Stimulated activated naive CD8-positive, alpha-beta T cell treated with anti-CD3 and anti-CD28 coated beads, Interleukin-15, amount 100 ng/mL, for 72 hours (primary cell): Measurements from ENCODE around the gene MAD2L2.

Source experiments
- ATAC-seq: fragments of 150-1000 bp; cut with Tn5 transposase; 2 replicates; pipeline ENCODE4 v1.10.0; 2021; ENCODE audit warnings: mild to moderate bottlenecking, moderate library complexity
- DNase-seq, 2 donors: peaks; one replicate each; pipeline ENCODE4 v3.0.0; 2021 to 2022
- H3K27ac Mint-ChIP-seq, 2 donors: one replicate each; pipeline ENCODE4 v1.8.0; 2022; ENCODE audit warnings: mild to moderate bottlenecking in 2 of 2, mixed read lengths in 2 of 2, moderate library complexity in 2 of 2
- H3K27me3 Mint-ChIP-seq: one replicate; pipeline ENCODE4 v1.8.0; 2022; ENCODE audit warnings: mixed read lengths
- H3K4me1 Mint-ChIP-seq: one replicate; pipeline ENCODE4 v1.8.0; 2022; ENCODE audit warnings: mild to moderate bottlenecking, mixed read lengths
- H3K4me3 Mint-ChIP-seq, 2 donors: one replicate each; pipeline ENCODE4 v1.8.0; 2022; ENCODE audit warnings: mild to moderate bottlenecking in 2 of 2, mixed read lengths in 2 of 2, moderate library complexity in 1 of 2
- H3K9me3 Mint-ChIP-seq, 2 donors: one replicate each; pipeline ENCODE4 v1.8.0; 2022; ENCODE audit warnings: mixed read lengths in 2 of 2

The MAD2L2 gene

DNA sequence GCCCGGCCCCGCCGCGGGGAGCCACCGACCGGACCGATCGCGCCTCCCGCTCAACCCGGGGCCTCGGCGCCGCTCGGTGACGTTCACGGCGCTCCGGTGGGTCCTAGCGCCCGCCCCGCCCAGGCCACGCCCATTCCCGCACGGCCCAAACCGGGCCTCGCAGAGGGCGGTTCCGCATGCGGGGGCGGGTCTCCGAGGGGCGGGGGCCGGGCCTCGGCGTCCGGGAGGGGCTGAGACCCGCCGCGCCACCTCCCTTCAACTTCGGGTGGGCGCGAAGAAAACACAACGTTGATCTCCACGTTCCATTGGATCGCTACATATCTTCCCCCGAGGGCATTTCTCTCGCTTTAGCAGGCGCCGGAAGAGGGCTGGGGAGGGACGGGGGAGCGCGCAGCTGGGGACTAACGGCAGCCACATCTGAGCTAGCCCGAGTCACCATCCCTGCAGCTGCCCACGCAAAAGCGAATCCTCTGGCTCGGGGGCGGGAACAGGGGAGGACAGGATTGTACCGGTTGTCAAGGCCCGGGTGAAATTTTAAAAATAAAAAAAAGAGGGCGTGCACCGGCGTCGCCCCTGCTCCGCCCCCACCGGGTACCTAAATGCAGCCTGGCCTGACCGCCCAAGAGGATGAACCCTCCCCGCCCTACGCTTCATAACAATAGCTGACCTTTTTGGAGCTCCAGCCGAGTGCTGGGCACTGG lies at the start of gene MAD2L2:
TSS of gene MAD2L2 (minus strand) at position 78 of the 701 bp plus-strand sequence. CDS start 547 bp downstream, outside the sequence.
- H3K27me3 Mint-ChIP-seq, result peaks cover 4% of the 10 kb centered on the region
- DNase-seq (peak; percentile 91), ATAC-seq (peak; percentile 93)
- H3K27ac Mint-ChIP-seq, result peak within 1 kb of the TSS; percentile 82
- peak within 1 kb of the TSS; percentile 95 to 96 for H3K4me3 Mint-ChIP-seq
- H3K4me1 Mint-ChIP-seq, result peaks cover 27% of the 10 kb centered on the region
- no peaks in the 10 kb centered on the region for H3K9me3 Mint-ChIP-seq

DNA sequence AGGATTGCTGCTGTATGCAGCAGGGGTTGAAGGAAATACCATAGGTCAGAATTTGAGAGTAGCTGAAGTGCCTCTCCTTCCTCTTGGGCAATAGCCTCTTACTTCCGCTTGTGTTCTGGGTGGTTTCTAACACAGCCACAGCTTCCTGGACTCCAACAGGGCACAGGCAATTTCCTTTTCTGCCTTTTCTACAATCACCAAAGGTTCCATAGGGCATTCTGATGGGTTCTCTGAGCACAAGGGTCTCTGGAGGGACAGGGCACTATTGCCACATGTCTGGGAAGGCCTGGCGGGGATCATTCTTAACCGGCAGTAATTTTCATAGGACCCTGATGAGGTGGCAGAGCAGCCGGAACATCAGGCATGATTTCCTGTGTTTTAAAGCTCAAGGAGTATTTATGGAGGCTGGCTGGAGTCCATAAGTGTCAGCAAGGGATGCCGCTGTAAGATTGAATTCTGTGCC lies 49.5 kb upstream of the MAD2L2 start:
- Mint-ChIP-seq H3K27me3 (no peaks in the 10 kb centered on the region), H3K27ac (peak overlapping the region in 1 of 2 donors; percentile 46), H3K9me3 (no peaks in the 10 kb centered on the region), H3K4me1 (peaks cover 63% of the 10 kb centered on the region), H3K4me3 (peak overlapping the region; percentile 75 to 83)
- ATAC-seq, result peak; percentile 90
- DNase-seq, result peak in 1 of 2 donors; percentile 40

DNA sequence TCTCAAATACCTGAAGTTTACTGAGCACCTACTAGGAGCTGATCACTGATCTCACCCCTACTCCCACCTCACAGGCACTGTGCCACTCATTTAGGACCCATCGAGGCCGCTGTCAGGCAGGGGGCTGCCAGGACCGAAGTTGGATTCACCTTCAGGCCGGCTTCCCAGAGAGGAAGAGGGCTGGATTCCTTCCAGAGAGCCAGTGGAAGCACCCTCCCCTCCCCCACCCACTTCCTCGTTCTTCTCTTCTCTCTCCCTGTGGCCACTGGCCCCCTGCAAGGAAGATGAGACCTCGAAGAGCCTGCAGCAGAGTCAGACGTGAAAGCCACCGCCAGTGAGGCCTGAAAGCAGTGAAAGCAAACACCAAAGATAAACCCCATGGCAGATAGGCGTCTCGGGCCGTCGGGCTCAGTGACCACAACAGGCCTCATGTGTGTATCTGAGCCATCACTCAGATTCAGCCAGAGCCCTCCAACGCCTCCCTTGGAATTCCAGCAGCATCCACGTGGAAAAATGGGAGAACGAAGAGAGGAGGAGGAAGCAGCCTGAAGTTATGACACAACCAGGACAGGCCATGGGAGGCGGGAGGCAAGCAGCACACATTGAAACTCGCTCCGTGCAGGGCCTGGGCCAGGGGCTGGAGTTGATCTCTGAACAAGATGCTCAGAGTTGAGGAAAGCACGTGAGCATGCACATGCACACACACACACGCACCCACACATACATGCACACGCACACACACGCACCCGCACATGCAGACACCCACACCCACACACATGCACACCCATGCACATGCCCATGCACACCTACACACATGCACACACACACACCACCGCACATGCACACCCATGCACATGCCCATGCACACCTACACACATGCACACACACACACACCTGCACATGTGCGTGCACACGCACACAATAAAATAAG lies 48.8 kb upstream of the MAD2L2 start:
- DNase-seq (no peak), ATAC-seq (peak; percentile 38)
- Mint-ChIP-seq H3K4me3 (peak overlapping the region; percentile 75 to 83), H3K4me1 (peaks cover 66% of the 10 kb centered on the region), H3K27me3 (no peaks in the 10 kb centered on the region), H3K27ac (no peak overlapping the region), H3K9me3 (no peaks in the 10 kb centered on the region)

DNA sequence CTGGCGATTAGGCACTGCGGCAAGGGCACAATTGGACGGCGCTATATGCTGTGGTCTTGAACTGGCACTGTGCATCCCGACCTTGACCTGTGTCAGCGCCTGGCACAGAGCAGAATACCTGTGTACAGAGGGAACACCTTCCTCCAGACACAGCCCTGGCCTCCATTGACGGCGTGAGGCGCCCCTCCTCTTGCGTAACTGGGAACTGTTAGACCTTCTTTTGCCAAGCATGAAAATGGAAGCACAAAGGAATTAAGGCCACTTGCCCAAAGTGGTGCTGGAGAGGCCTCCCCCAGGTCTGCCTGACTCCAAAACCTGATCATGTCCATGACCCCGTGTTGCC lies 48.2 kb upstream of the MAD2L2 start:
- Mint-ChIP-seq H3K4me1 (peaks cover 66% of the 10 kb centered on the region), H3K27ac (no peak overlapping the region), H3K27me3 (no peaks in the 10 kb centered on the region), H3K4me3 (no peak overlapping the region), H3K9me3 (no peaks in the 10 kb centered on the region)
- DNase-seq, result no peak
- no peak for ATAC-seq

DNA sequence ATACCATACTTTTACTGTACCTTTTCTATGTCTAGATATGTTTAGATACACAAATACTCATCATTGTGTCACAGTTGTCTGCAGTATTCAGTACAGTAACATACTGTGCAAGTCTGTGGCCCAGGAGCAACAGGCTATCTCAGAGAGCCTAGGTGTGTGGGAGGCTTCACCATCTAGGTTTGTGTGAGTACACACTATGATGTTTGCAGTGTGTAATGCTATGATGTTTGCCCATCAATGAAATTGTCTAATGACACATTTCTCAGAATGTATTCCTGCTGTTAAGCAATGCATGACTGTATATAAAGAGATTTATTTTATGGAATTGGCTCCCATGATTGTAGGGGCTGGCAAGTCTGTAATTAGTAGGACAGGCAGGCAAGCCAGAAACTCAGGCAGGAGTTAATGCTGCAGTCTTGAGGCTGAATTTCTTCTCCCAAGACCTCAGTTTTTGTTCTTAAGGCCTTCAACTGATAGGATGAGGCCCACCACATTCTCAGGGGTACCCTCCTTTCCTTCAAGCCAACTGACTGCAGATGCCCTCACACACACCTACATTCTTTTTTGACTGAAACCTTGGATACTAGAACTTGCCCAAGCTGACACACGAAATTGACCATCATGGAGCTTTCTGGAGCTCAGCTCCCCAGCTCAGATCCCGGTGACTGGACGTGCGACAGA lies 47.3 kb upstream of the MAD2L2 start:
- Mint-ChIP-seq H3K4me1 (peaks cover 60% of the 10 kb centered on the region), H3K9me3 (no peaks in the 10 kb centered on the region), H3K27me3 (no peaks in the 10 kb centered on the region), H3K27ac (no peak overlapping the region), H3K4me3 (no peak overlapping the region)
- ATAC-seq (no peak), DNase-seq (no peak)

DNA sequence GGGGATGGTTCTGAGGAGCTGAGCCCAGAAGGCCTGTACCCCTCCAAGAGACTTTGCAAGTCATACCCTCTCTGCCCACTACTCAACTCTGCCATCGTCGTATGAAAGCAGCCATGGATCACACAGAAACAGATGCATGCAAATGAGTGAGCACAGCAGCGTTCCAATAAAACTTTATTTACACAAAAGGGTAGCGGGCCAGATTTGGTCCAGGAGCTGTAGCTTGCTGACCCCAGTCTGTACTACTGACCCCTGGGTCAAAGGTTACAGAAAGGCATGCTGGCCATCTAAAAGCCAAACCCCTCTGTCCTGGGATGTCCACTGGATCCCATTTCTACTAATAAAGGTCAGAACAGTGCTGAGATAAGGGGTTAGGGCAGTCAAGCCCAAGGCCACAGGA lies 46.2 kb upstream of the MAD2L2 start:
- H3K27me3 Mint-ChIP-seq, result no peaks in the 10 kb centered on the region
- H3K4me1 Mint-ChIP-seq, result peaks cover 49% of the 10 kb centered on the region
- DNase-seq, result no peak
- no peak overlapping the region for H3K27ac Mint-ChIP-seq
- no peak overlapping the region for H3K4me3 Mint-ChIP-seq
- no peaks in the 10 kb centered on the region for H3K9me3 Mint-ChIP-seq
- no peak for ATAC-seq

DNA sequence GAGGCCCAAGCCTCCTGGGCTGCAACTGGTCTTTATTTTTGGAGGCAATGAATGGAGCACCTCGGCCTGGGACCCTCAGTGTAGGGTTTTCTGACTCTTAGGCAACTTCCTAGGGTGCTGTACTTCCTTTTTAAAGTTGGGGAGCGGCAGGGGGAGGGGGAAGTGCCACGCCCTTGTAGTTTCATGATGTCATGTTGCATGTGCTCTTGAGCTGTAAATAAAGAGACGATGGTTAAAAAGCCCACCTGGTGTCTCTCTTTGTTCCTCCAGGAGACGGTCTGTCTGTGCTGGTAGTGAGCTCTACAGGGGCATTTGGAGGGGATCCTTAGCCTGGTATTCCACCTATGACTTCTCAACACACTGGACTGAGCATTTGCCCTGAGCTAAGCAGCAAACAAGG lies 44.7 kb upstream of the MAD2L2 start:
- ATAC-seq (no peak), DNase-seq (no peak)
- Mint-ChIP-seq H3K4me1 (peaks cover 34% of the 10 kb centered on the region), H3K27me3 (no peaks in the 10 kb centered on the region), H3K27ac (no peak overlapping the region), H3K9me3 (no peaks in the 10 kb centered on the region), H3K4me3 (no peak overlapping the region)

DNA sequence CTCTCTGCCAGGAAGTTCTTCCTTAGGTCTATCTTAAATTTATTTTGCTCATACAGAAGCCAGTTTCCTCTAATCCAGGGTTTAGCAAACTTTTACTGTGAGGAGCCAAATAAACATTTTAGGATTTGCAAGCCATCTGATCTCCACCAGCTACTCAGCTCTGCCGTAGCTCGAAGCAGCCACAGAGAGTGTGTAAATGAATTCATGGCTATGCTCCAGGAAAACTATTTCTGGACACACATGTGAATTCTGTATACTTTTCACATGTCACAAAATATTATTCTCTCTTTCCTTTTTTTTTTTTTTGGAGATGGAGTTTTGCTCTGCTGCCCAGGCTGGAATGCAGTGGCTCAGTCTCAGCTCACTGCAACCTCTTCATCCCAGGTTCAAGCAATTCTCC lies 41.6 kb upstream of the MAD2L2 start:
- H3K27ac Mint-ChIP-seq, result no peak overlapping the region
- H3K27me3 Mint-ChIP-seq, result no peaks in the 10 kb centered on the region
- ATAC-seq (no peak), DNase-seq (no peak)
- peaks cover 29% of the 10 kb centered on the region for H3K4me1 Mint-ChIP-seq
- H3K9me3 Mint-ChIP-seq, result no peaks in the 10 kb centered on the region
- no peak overlapping the region for H3K4me3 Mint-ChIP-seq

DNA sequence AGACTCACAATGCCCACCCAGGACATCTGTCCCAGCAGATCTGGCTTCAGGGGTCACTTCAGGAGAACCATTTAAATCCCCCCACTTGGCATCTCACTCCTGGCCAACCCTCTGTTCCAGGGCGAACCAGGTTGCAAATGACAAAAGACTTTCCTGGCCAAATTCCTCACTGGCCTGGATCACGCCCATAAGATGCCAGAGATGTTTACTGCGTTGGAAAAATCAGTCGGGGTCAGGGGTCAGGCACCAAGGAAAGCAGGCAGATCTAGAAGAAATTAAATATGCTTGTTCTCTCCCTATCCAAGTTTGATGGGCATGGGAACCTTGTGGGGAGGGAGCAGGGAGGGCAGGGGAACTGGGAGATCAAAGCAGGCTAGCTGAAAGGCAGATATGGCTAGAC lies 40.4 kb upstream of the MAD2L2 start:
- H3K4me3 Mint-ChIP-seq, result no peak overlapping the region
- peaks cover 28% of the 10 kb centered on the region for H3K4me1 Mint-ChIP-seq
- H3K27me3 Mint-ChIP-seq, result no peaks in the 10 kb centered on the region
- H3K9me3 Mint-ChIP-seq, result no peaks in the 10 kb centered on the region
- DNase-seq (no peak), ATAC-seq (no peak)
- no peak overlapping the region for H3K27ac Mint-ChIP-seq

DNA sequence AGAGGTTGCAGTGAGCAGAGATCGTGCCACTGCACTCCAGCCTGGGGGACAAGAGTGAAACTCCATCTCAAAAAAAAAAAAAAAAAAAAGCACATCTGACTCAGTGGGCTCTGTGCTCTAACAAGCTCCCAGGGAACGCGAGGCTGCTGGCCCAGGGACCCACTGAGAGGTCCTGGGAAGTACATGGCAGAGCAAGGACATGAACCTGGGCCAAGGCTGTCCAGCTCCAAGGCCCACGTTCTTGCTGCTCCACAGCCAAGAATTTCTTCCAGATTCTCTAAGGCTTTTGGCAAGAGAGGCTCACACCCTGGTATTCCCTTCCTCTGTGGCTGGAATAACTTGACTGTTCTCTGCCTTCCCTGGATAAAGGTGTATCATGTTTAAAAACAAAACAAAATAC lies 39.6 kb upstream of the MAD2L2 start:
- H3K4me1 Mint-ChIP-seq, result peaks cover 20% of the 10 kb centered on the region

DNA sequence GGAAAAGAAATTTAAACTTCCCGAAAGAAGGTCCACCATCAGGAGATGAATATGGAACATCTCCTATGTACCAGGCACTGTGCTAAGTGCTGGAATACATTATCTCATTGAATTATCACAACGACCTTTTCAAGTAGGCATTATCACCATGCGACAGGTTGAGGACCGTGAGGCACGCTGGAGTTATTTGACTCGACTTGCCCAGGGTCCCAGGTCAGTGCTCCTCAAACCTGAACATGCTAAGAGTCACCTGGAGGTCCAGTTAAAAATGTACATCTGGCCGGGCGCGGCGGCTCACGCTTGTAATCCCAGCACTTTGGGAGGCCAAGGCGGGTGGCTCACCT lies 39.1 kb upstream of the MAD2L2 start:
- Mint-ChIP-seq H3K4me1 (peaks cover 17% of the 10 kb centered on the region), H3K4me3 (peak overlapping the region; percentile 78 to 91), H3K27ac (peak overlapping the region in 1 of 2 donors; percentile 75), H3K27me3 (no peaks in the 10 kb centered on the region), H3K9me3 (no peaks in the 10 kb centered on the region)
- ATAC-seq (no peak), DNase-seq (no peak)

More for the DNA sequence above, 39.6 kb upstream of the MAD2L2 start:
- no peaks in the 10 kb centered on the region for H3K9me3 Mint-ChIP-seq
- no peak overlapping the region for H3K27ac Mint-ChIP-seq
- H3K27me3 Mint-ChIP-seq, result no peaks in the 10 kb centered on the region
- DNase-seq, result no peak
- no peak for ATAC-seq
- peak overlapping the region in 1 of 2 donors; percentile 9 for H3K4me3 Mint-ChIP-seq

DNA sequence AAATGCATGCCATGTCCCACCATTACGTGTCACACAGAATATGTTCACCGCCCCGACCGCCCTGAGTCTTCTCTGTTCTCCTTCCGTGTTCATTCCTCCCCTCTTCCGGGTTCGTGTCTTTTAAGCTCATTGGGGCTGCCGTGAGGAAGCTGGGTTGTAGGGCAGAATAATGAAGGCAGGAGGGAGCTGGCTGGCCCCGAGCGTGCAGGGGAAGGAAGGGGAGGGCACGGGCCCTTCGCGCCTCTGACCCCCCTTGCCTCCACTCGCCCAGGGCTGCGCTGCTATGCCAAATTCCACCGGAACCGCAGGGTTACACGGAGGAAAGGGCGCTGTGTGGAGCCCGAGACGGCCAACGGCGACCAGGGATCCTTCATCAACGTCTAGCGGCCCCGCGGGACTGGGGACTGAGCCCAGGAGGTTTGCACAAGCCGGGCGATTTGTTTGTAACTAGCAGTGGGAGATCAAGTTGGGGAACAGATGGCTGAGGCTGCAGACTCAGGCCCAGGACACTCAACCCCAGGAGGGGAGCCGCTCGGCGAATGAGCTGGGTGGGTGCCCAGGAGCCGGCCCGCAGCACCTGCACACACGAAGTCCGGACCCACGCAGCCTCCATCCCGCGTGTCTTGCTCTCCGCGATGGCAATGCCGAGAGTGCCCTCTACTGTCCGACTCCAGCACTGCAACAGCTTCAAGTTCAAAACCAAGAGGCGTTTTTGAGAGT lies 38.5 kb upstream of the MAD2L2 start:
- no peaks in the 10 kb centered on the region for H3K9me3 Mint-ChIP-seq
- no peaks in the 10 kb centered on the region for H3K27me3 Mint-ChIP-seq
- H3K4me3 Mint-ChIP-seq, result peak overlapping the region; percentile 78 to 91
- H3K27ac Mint-ChIP-seq, result peak overlapping the region; percentile 75 to 95
- DNase-seq (peak; percentile 76), ATAC-seq (peak; percentile 87)
- peaks cover 17% of the 10 kb centered on the region for H3K4me1 Mint-ChIP-seq

DNA sequence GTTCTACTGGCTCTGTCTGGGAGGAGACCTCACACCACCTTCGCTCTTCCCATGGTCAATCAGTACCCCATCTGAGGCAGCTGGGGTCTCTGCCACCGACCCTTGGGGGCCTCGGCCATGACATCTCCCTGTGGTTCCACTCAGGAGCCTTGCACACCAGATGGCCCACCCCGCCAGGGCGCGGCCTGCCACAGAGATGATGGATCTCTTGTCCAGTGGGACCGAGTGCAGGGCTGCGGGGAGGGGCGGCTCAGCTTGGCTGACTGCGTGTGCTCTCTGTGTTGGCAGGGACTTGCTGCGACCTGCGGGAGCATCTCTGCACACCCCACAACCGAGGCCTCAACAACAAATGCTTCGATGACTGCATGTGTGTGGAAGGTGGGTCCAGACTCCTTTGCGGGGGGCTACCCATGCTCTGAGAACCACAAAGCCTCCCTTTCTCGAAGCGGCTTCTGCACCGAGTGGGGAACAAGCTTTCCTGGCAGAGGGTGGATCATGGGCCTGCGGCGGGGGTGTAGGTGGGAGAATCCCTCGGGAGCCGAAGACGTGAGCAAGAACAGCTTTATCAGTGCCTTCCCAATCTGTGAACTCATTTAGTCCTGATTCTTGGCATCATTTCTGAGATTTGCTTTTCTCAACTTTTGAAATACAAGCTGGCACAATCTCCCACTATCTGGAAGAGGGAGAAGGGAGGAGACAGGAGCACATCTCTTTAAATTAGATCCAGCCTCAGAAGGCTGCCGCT lies 34.1 kb upstream of the MAD2L2 start:
- no peak for ATAC-seq
- H3K27me3 Mint-ChIP-seq, result no peaks in the 10 kb centered on the region
- no peaks in the 10 kb centered on the region for H3K9me3 Mint-ChIP-seq
- H3K27ac Mint-ChIP-seq, result peak overlapping the region in 1 of 2 donors; percentile 59
- no peak overlapping the region for H3K4me3 Mint-ChIP-seq
- peaks cover 11% of the 10 kb centered on the region for H3K4me1 Mint-ChIP-seq
- DNase-seq, result no peak

DNA sequence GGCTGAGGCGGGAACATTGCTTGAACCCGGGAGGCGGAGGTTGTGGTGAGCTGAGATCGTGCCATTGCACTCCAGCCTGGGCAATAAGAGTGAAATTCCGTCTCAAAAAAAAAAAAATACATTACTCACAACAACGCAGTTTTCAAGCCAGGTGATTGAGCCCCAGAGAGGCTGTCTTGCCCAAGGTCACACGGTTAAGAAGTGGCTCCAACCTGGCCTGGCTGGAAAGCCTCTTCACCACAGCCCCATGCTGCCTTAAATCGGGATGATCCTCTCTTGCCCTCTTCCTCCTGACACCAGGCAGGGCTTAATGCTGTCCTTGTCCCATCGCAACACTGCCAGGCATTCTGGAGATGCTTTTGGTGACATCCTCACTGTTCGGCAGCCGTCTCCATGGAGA lies 32.1 kb upstream of the MAD2L2 start:
- no peaks in the 10 kb centered on the region for H3K27me3 Mint-ChIP-seq
- DNase-seq (no peak), ATAC-seq (no peak)
- H3K9me3 Mint-ChIP-seq, result no peaks in the 10 kb centered on the region
- H3K4me1 Mint-ChIP-seq, result peaks cover 9% of the 10 kb centered on the region
- peak overlapping the region in 1 of 2 donors; percentile 12 for H3K27ac Mint-ChIP-seq
- no peak overlapping the region for H3K4me3 Mint-ChIP-seq

DNA sequence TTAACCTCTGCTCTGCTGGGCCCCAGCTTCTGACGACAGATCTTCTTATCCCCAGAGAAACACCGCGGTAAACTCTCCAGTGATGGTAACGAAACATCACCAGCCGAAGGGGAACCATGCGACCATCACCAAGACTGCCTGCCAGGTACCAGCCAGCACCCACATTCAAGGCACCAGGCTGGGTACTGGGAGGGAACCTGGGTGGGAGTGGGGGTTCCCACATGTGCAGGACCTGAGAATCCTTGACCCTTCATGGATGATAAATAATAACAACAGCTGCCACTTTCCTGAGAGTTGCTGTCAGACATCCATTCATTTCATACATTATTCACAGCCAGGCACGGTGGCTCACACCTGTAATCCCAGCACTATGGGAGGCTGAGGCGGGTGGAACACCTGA lies 31.3 kb upstream of the MAD2L2 start:
- Mint-ChIP-seq H3K9me3 (no peaks in the 10 kb centered on the region), H3K27me3 (peaks cover 7% of the 10 kb centered on the region), H3K27ac (no peak overlapping the region), H3K4me1 (peaks cover 9% of the 10 kb centered on the region), H3K4me3 (no peak overlapping the region)
- DNase-seq, result no peak
- ATAC-seq, result no peak
